G401.6 (cell line): ENCODE data around the gene ZWILCH.

Source experiments
- FAIRE-seq: peaks from 2 replicates; lab custom pipeline; 2012; peaks lifted over from hg19 to GRCh38; lab: Jason Lieb, UNC

ZWILCH gene

DNA sequence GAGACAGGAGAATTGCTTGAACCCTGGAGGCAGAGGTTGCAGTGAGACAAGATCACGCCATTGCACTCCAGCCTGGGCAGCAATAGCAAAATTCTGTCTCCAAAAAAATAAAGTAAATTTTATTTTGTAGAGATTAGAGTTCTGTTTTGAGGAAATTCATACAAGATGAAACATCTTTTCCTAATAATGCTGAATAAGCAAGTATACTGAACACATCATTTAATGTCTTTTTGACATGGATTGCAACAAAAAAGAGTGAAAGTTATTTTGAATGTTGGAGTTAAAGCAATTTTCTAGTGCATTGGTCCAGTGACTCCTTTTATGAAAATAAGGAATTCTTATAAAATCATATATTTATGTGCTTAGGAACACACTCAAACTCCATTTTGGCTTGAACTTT lies 40.1 kb downstream of the ZWILCH start:
- peak; percentile 15 for FAIRE-seq

GRCh38 chr15:66555685-66556084 lies 50.6 kb downstream of the ZWILCH start:
- no peak for FAIRE-seq

DNA sequence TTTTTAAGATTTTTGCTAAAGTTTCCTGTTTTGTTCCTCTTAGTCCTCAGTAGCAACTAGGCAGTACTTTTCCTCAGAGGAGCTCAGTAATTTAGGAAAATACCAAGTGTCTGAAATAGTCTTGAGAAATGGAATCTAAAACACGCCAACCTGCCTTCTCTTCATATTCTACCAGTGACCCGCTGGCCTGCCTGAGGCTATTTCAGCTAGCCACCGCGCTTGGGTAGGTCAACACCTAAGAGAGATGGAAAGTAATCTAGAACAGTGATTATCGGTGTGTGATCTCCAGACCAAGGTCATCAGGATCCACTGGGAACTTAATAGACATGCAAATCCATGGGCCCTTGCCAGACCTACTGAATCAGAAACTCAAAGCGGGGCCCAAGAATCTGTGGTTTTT lies 53.1 kb downstream of the ZWILCH start:
- FAIRE-seq = no peak

DNA sequence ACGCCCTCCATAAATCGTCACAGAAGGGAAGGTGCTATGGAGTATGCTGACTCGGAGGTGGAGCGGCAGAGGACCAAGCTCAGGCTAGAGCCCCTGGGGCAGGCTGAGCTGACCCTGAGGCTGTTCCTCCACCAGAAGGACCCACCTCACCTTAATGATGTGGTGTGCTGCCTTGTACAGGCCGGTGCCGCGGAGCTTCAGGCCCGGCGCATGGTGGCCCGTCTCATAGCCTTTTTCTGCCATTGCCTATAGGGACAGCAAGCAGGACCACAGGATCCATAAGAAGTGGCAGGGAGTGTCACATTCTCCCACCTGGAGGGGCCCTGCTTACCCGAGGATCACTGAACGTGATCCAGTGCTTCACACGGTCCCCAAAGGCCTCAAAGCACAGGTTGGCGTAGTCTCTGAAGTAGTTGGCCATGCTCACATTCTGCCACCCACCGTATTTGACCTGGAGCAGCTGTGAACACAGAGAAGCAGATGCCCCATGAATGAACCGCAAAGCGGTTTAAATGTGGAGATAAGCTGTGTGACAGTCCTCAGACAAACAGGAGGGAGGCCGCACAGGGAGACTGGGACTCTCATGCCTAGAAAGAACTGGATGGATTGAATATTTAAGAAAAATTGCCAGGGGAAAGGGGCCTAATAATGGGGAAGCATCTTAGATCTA lies 55.9 kb downstream of the ZWILCH start:
- FAIRE-seq = no peak

DNA sequence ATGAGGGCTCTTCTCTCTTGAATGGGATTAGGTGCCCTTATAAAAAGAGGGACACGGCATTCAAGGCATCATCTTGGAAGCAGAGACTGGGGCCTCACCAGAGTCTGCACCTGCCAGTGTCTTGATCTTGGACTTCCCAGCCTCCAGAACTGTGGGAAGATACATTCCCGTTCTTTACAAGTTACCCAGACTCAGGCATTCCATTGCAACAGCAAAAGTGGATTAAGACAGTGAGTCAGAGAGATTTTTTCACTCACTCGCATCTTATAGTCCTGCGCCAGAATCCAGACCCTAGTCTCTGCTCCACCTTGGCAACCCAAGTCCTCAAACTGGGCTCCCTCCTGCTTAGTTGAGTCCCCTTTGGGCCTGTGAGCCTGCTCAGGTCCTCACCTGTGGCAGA lies 58.0 kb downstream of the ZWILCH start:
- no peak for FAIRE-seq

- FAIRE-seq = no peak
Observed at GRCh38 chr15:66563566-66564110, 58.5 kb downstream of the ZWILCH start.

DNA sequence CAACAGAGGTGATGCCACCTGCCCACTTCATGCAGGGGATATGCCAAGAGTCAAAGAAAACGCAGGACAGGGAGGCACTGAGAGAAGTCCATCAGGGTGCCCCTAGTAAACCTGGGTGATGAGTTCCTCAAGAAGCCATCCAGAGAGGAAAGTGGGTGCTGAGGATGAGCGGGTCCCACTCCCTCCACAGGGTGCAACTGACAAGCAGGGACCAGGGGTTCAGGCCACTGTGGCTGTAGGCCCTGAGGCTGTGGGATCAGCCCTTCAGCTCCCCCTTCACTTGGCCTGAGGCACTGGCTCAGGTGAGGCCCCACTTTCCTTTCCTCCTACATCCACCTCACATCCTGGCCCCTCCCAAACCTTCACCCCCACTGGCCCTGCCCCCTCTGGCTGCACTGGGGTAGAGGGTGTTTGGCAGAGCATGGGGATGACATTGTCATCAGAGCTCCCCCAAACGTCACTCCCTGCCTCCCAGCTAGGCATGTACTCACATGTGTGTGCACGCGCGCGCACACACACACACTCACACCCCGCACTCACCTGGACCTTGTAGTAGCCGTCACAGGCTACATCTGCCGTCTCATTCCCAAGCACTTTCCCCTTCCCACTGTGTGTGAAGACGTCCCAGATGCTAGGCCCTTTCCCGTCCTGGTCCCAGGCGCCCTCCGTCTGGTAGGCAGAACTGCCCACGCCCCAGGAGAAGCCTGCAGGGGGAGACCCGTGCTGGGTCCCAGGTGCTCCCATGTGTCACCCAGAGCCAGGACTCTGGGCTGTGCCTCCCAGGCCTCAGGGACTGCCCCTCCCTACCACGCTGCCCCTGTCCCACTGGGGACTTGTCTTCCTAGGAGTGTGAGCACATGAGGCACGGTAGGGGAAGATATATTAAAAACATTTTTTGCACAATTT lies 59.3 kb downstream of the ZWILCH start:
- FAIRE-seq = no peak

GRCh38 chr15:66565141-66565641 lies 60.1 kb downstream of the ZWILCH start:
- no peak for FAIRE-seq

GRCh38 chr15:66565741-66566144 lies 60.6 kb downstream of the ZWILCH start, which contains the start of gene LCTL:
Gene LCTL (minus strand): TSS chr15:66565998. CDS start chr15:66565365, 633 bp downstream.
- FAIRE-seq = no peak

DNA sequence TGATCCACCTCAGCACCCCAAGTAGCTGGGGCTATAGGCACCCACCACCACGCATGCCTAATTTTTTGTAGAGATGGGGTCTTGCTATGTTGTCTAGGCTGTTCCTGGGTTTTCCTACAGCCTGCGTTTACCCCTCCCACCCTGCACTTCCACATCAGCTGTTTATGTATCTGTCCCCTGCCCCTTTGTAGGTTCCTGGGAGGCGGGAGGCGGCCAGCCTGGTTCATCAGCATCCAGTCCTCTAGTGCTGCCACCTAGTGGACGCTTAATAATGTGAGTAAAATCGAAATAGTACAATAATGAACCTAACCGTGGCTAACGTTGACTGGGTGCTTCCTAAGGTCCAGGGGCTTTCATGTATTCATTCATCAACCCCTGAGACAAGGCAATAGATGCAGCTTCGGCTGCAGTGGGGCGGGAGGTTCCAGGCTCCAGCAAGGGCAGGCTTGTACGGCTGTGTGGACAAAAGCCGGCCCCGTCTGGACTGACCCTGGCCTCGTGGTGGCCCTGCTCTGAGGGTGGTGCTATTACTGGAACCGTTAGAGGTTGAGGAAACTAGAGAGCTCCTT lies 61.9 kb downstream of the ZWILCH start:
- peak; percentile 88 for FAIRE-seq

DNA sequence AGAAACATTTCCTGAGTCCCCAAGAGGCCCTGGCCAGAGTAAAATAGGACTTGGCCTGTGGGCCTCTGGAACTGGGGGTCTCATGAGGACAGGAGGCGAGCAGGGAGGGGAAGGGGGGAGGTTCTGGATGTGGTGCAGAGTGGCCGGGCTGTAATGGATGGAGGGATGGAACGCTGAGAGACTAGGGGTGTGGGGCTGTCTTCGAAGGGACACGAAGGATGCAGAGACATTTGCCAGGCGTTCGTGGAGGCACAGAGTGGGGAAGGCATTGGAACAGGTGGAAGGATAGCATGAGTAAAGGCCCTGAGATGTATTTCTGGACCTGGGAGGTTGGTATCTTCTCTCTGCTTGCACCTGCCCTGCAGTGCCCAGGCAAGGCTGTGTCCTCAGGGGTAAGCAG lies 62.8 kb downstream of the ZWILCH start:
- no peak for FAIRE-seq

DNA sequence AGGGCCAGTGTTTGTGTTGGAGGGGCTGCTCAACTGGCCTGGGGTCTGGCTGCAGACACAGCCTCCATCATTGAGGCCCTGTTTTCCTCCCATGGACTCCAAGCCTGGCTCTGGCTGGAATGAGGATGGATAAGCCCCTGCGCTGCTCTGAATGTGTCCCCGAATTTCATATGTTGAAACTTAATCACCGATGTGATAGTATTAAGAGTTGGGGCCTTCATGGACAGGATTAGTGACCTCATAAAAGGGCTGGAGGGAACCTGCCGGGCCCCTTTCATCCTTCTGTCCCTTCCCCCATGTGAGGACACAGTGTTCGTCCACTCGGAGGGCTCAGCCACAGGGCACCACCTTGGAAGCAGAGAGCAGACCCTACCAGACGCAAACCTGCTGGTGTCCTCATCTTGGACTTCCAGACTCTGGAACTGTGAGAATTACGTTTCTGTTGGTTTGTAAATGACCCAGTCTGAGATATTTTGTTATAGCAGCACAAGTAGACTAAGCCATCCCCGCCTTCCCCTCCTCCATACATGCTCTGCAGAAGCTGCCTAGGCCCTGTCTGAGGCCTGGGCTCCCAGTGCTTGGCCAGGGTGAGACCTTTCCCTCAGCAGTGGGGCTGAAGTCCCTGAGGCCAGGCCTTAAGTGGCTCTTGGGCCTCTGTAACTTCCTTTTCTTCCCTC lies 64.5 kb downstream of the ZWILCH start:
- no peak for FAIRE-seq

GRCh38 chr15:66570327-66570726 lies 65.2 kb downstream of the ZWILCH start:
- FAIRE-seq = no peak

DNA sequence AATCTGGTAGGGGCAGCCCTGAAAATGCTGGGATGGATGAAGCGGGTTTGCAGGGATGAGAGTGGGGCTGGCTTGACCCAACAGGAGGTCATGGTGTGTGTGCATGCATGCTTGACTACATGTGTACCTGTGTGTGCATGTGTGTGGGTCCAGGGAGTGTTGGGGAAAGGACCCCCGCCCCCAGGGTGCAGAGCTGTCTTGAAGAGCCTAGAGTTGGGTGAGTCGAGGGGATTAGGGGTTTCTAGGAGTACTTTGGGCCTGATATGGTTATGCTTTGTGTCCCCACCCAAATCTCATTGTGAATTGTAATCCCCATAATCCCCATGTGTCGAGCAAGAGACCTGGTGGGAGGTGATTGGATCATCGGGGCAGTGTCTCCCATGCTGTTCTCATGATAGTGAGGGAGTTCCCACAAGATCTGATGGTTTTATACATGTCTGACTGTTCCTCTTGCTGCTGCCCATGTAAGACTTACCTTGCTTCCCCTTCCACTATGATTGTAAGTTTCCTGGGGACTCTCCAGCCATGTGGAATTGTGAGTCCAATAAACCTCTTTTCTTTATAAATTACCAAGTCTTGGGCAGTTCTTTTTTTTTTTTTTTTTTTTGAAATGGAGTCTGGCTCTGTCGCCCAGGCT lies 65.8 kb downstream of the ZWILCH start:
- no peak for FAIRE-seq

- no peak for FAIRE-seq
Observed at GRCh38 chr15:66572146-66572545, 67.0 kb downstream of the ZWILCH start.

- FAIRE-seq = no peak
Observed at GRCh38 chr15:66573348-66573718, 68.2 kb downstream of the ZWILCH start.

DNA sequence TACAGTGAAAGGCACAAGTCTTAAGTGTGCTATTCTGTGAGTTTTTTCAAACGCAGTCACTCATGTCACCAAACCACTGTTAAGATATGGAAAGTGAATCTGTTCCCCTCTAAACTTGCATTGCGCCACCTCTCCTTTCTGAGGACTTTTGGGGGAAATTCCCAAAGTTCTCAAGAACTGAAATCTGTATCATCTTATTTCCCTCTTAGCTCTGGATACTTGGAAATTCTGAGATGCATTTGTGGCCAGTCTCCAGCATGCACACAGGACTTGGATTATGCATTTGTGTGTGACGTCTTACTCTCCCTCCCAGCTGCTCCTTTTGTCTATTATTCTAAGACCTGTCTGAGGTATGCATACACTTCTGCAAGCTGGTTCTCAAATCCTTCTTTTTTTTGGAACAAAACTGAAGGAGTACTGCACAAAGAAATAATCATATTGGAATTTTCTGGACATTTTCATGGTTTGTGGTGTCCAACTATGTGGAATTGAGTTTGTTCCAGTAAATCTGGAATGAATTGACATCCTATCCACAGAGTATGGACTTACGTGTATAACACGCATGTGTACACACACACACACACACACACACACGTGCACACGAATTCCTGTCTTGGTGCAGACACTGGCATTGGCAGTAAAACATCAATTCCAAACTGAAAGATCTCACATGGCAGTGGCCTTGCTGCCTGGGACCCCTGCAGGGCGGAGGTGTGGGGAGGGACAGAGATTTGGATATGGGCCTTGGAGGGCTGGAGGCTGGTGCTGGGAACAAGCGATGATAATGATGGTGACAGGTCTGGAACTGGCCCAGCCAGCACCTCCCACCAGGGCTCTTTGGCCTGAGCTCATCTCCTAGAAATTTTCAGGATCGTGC lies 68.8 kb downstream of the ZWILCH start:
- FAIRE-seq = no peak

GRCh38 chr15:66574596-66574950 lies 69.4 kb downstream of the ZWILCH start:
- no peak for FAIRE-seq

DNA sequence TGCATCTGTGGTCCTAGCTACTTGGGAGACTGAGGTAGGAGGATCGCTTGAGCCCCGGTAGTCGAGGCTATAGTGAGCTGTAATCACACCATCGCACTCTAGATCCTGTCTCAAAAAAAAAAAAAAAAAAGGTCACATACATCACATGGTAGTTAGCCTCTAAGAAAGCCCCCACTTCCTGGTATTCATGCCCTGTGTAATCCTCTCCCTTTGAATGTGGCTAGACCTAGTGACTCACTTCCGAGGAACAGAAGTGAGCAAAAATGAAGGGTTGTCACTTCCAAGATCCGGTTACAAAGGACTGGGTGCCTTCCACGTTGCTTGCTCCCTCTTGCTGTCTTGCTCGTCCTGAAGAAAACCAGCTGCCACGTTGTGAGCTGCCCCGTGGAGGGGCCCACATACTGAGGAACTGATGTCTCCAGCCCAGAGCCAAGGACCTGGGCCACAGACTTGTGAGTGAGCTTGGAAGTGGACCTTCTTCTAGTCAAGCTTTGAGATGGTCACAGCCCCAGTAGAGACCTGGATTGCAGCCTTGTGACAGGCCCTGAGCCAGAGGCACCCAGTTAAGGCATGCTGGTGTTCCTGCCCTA lies 73.3 kb downstream of the ZWILCH start:
- no peak for FAIRE-seq

DNA sequence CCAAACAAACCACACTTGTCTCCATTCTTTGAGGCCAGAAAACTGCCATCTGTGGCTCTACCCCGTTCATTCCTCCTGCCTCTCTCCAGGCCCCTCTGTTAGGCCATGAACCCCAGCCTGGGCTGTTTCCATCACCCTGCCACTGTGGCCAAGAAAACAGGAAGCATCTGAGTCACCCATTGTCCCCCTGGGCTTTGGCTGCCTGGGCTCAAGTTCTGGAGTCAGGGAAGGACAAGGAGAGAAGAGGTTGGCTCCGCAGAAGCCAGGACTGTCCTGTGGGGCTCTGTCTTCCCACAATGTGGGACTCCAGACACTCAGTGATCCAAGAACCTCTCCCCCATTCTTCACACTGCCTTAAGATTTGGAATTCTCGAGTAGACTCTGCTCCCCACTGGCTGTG lies 75.5 kb downstream of the ZWILCH start:
- FAIRE-seq = no peak
